Activated gamma-delta T cell (primary cell): ENCODE measurements around the gene PNMA6E.

Experiments
- DNase-seq: peaks from one replicate; lab custom pipeline; 2025; lab: John Stamatoyannopoulos, UW

The PNMA6E gene

GRCh38 chrX:153435845-153436244 is 34.7 kb upstream of the PNMA6E start:
- DNase-seq, result no peak

DNA sequence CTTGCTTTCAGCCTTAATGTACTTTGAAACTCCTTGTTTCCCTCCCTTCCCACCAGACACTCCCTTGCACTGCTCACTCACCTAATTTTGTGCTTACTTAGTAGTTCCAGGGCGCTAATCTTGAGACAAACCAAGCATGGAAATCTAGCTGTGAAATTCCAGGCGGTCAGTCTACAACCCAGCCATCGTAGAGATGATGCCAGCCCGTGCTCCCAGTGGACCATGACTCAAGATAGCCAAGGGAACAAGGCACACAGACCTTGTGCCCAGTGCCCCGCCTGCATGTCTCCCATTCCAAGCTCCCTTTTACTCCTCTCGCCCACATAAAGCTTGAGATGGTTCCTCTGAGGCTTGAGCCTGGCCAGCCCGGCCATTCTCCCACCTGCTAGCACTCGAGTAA is 33.7 kb upstream of the PNMA6E start:
- DNase-seq, result no peak

DNA sequence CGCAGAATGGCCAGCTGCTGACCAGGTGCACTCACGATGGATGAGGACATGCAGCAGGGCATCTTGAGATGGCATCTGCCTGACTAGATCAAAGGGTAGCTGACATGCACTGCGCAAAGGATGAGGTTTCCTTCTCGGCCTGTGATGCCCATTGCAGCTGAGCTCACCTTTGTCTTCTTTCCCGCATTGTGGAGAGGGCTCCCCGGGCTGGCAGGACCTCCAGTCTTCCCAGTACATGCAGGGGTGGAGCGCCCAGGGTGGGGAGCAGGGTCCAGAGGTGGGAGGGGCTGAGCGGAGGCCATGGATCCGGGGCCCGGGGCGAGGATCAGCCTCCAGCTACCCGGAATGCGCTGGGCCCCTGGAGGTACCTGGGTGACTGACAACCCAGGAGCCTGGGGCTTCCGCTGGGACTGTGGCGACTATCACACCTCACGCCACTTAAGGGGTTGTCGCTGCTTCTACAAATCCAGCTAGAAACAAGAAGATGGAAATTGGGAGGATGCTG is 32.7 kb upstream of the PNMA6E start:
- no peak for DNase-seq

GRCh38 chrX:153433161-153433680 is 32.1 kb upstream of the PNMA6E start:
- DNase-seq, result no peak

DNA sequence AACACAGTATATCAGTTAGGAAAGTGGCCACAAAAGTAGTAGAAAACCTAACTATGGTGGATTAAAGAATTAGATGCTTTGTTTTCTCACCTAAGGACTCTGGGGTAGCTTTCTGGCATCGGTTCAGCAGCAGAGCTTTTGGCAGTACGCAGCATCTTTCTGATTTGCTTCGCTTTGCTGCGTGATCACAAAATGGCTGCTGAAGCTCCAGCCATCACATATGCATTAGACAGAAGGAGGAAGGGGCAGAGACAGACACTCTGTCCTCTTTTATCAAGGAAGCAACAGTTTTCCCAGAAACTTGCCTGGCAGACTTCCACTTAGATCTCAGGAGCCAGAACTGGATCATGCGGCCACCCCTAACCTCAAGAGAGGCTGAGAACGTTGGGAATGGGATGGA is 29.6 kb upstream of the PNMA6E start:
- DNase-seq, result no peak

GRCh38 chrX:153426204-153426603 is 25.1 kb upstream of the PNMA6E start:
- no peak for DNase-seq

GRCh38 chrX:153423652-153424051 is 22.5 kb upstream of the PNMA6E start:
- no peak for DNase-seq

- DNase-seq, result no peak
These were observed 20.7 kb upstream of the PNMA6E start for GRCh38 chrX:153421856-153422255.

DNA sequence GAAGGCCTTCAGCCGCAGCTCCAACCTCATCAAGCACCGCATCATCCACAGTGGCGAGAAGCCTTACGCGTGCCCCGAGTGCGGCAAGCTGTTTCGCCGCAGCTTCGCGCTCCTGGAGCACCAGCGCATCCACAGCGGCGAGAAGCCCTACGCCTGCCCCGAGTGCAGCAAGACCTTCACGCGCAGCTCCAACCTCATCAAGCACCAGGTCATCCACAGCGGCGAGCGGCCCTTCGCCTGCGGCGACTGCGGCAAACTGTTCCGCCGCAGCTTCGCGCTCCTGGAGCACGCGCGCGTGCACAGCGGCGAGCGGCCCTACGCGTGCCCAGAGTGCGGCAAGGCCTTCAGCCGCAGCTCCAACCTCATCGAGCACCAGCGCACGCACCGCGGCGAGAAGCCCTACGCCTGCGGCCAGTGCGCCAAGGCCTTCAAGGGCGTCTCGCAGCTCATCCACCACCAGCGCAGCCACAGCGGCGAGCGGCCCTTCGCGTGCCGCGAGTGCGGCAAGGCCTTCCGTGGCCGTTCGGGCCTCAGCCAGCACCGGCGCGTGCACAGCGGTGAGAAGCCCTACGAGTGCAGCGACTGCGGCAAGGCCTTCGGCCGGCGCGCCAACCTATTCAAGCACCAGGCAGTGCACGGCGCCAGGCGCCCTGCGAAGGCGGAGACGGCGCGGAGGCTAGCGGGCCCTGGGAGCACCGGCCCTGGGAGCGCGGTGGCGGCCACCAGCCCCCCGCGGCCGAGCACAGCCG is 19.9 kb upstream of the PNMA6E start:
- DNase-seq, result no peak

DNA sequence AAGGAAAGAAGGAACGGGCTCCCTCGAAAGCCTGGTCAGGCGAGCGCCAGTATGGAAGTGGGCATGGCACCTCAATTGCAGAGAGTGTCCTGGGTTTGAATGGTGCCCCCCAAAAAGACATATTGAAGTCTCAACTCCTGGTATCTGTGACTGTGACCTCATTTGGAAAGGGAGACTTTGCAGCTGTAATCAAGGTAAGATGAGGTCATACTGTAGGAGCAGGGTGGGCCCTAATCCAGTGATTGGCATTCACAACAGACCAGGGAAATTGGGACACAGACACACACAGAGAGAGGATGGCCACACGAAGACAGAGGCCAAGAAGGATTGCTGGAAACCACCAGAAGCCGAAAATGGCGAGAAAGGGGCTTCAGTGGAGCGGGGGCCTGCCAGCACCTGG is 16.5 kb upstream of the PNMA6E start:
- DNase-seq, result no peak

- no peak for DNase-seq
These were observed 15.8 kb upstream of the PNMA6E start for GRCh38 chrX:153416781-153417450.

GRCh38 chrX:153414856-153415510 is 13.8 kb upstream of the PNMA6E start:
- DNase-seq, result no peak

- no peak for DNase-seq
These were observed 12.6 kb upstream of the PNMA6E start for GRCh38 chrX:153413731-153414130.

DNA sequence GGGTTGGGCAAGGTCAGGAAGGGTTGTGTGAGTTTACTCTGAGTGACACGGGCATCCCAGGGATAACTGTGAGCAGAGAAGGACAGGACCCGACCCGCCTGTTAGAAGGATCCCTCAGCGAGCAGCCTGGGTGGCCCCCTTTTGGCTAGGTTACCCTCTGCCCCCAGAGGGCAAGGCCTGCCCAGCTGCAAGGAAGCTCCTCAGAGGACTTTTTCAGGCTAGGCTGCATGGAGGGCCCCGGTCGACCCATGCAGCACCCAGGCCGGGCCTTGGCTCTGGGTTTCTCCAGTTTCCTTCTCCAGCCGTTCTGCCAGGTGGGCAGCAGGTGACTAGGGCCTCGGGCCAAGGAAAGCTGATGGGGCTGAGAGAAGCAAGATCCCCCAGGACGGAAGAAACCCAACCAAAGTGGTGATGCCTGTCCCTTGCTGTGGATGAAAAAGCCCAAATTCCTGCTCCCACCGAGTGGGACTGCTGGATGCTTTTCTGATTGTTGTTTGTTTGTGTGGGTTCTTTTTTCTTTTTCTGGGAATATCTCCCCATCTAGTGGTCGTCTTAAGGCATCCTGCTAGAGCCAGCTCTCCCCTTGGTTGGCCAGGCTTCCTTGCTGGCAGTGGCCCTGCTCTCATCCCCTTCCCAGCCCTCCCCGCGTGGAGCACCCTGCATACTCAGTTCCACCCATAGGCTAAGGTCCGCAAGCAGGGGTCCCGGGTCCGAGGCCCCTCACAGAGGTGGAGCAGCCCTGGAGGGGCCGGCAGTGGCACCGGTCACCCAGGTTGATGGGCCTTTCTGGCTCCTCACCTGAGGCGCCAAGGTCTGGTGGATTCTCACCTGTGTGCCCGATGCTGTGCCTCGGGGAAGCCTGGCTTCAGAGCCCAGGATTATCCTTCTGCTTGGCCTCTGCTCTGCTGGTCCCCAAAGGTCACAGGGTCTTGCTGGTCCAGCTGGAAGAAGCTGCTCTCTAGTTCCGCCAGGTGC is 11.9 kb upstream of the PNMA6E start:
- DNase-seq, result no peak

- no peak for DNase-seq
These were observed 10.9 kb upstream of the PNMA6E start for GRCh38 chrX:153411988-153412574.

- no peak for DNase-seq
These were observed 10.3 kb upstream of the PNMA6E start, which contains the start of gene ZFP92 for GRCh38 chrX:153411255-153411987. ZFP92 (plus strand) TSS chrX:153411472; CDS start chrX:153418323, 6,851 bp downstream.

GRCh38 chrX:153410888-153411254 is 9.7 kb upstream of the PNMA6E start:
- DNase-seq, result no peak

GRCh38 chrX:153410373-153410772 is 9.2 kb upstream of the PNMA6E start:
- no peak for DNase-seq

GRCh38 chrX:153409414-153410101 is 8.4 kb upstream of the PNMA6E start:
- no peak for DNase-seq

DNA sequence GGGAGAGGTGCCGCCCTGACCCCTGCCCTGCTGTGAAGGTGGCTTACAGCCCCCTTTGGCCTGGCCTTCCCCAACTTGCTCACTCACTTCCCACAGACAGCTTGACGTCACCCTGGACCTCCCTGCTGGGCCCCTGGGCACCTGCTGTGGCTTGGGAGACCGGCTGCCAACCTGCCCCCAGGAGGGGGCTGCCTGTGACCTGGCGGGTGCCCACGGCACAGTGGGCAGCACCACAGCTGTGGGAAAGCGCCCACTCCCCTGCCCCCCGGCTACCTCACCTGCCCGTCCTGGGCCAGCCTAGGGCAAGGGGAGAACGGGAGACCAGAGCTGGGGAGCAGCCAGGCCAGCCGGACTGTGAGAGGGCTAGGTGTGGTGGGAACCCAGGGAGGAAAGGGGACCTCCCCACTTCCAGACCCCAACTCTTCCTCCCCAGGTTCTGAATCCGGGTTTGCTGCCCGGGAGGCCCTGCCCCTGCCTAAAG is 7.8 kb upstream of the PNMA6E start:
- no peak for DNase-seq
